Measurements from ENCODE around the gene LRPAP1. TPM values are rescaled to one million over a fixed set of nuclear protein-coding genes. Genes with fewer than 3 reads are reported as not detected.
"Not testable (repeated sequence)": the region's sequence is repeated elsewhere in the genome, so short reads cannot be mapped to it uniquely, and the experiment has no call there.

Gene LRPAP1
- total and polyA plus RNA-seq, 3 experiments from 2014 or later = 89.0 to 140 (median 94.9) TPM

GRCh38 chr4:3512279-3512678 is 19.9 kb downstream of the LRPAP1 start:
- peaks cover 20% of the 10 kb centered on the region for H3K36me3 ChIP-seq (ENCODE audit: insufficient read depth, low read length)
- H3K27me3 ChIP-seq (ENCODE audit: insufficient read depth, low read length, poor library complexity, severe bottlenecking) = no peaks in the 10 kb centered on the region
- H3K9me3 ChIP-seq (ENCODE audit: low read length) = no peaks in the 10 kb centered on the region
- no peaks in the 10 kb centered on the region for H3K27me3 Mint-ChIP-seq
- H3K4me3 ChIP-seq (ENCODE audit: low read length) = no peak overlapping the region
- H3K36me3 Mint-ChIP-seq = peaks cover 26 to 84% (median 39%) of the 10 kb centered on the region in 3 donors
- H3K9me3 Mint-ChIP-seq = peaks cover 0 to 2% (median 0%) of the 10 kb centered on the region in 5 donors
- peaks cover 4 to 5% (median 4%) of the 10 kb centered on the region in 3 donors for H3K4me1 Mint-ChIP-seq
- H3K27ac ChIP-seq (ENCODE audit: low read depth, low read length) = no peak overlapping the region
- CTCF ChIA-PET = no interaction called here
- no peak for DNase-seq
- no peak overlapping the region for H3K27ac Mint-ChIP-seq
- no peak overlapping the region for H3K4me3 Mint-ChIP-seq
- no peaks in the 10 kb centered on the region for H3K4me1 ChIP-seq (ENCODE audit: insufficient read depth, low read length)
- POLR2A ChIA-PET = no interaction called here

- H3K4me3 Mint-ChIP-seq; H3K4me1 Mint-ChIP-seq; POLR2A ChIA-PET; H3K4me1 ChIP-seq (ENCODE audit: insufficient read depth, low read length); H3K4me3 ChIP-seq (ENCODE audit: low read length); H3K27ac ChIP-seq (ENCODE audit: low read depth, low read length); CTCF ChIA-PET; H3K27me3 Mint-ChIP-seq; DNase-seq; H3K9me3 Mint-ChIP-seq; H3K9me3 ChIP-seq (ENCODE audit: low read length); H3K27ac Mint-ChIP-seq; H3K27me3 ChIP-seq (ENCODE audit: insufficient read depth, low read length, poor library complexity, severe bottlenecking): not testable (repeated sequence)
- peaks cover 20% of the 10 kb centered on the region for H3K36me3 ChIP-seq (ENCODE audit: insufficient read depth, low read length)
- H3K36me3 Mint-ChIP-seq = peaks cover 26 to 83% (median 40%) of the 10 kb centered on the region in 3 donors
Measured at GRCh38 chr4:3511601-3512000, 20.6 kb downstream of the LRPAP1 start.

- H3K36me3 ChIP-seq (ENCODE audit: insufficient read depth, low read length) = peaks cover 17% of the 10 kb centered on the region
- POLR2A ChIA-PET = no interaction called here
- no peak overlapping the region for H3K4me3 ChIP-seq (ENCODE audit: low read length)
- H3K27me3 ChIP-seq (ENCODE audit: insufficient read depth, low read length, poor library complexity, severe bottlenecking) = no peaks in the 10 kb centered on the region
- Mint-ChIP-seq H3K4me1 (peaks cover 4 to 5% (median 4%) of the 10 kb centered on the region in 3 donors), H3K27ac (no peak overlapping the region), H3K4me3 (no peak overlapping the region), H3K9me3 (peaks cover 0 to 2% (median 0%) of the 10 kb centered on the region in 5 donors), H3K36me3 (peaks cover 26 to 81% (median 41%) of the 10 kb centered on the region in 3 donors), H3K27me3 (no peaks in the 10 kb centered on the region)
- H3K9me3 ChIP-seq (ENCODE audit: low read length) = no peaks in the 10 kb centered on the region
- CTCF ChIA-PET = no interaction called here
- no peaks in the 10 kb centered on the region for H3K4me1 ChIP-seq (ENCODE audit: insufficient read depth, low read length)
- no peak overlapping the region for H3K27ac ChIP-seq (ENCODE audit: low read depth, low read length)
- no peak for DNase-seq
Measured at GRCh38 chr4:3511187-3511586, 21.0 kb downstream of the LRPAP1 start.

GRCh38 chr4:3510481-3510880 is 21.7 kb downstream of the LRPAP1 start:
- Histone ChIP-seq H3K4me1 (ENCODE audit: insufficient read depth, low read length) (no peaks in the 10 kb centered on the region), H3K36me3 (ENCODE audit: insufficient read depth, low read length) (peaks cover 14% of the 10 kb centered on the region), H3K27ac (ENCODE audit: low read depth, low read length) (no peak overlapping the region), H3K9me3 (ENCODE audit: low read length) (no peaks in the 10 kb centered on the region), H3K4me3 (ENCODE audit: low read length) (no peak overlapping the region), H3K27me3 (ENCODE audit: insufficient read depth, low read length, poor library complexity, severe bottlenecking) (no peaks in the 10 kb centered on the region)
- ChIA-PET POLR2A (no interaction called here), CTCF (no interaction called here)
- Mint-ChIP-seq H3K4me3 (no peak overlapping the region), H3K36me3 (peaks cover 26 to 79% (median 38%) of the 10 kb centered on the region in 3 donors), H3K27me3 (no peaks in the 10 kb centered on the region), H3K27ac (no peak overlapping the region), H3K9me3 (peaks cover 0 to 2% (median 0%) of the 10 kb centered on the region in 5 donors), H3K4me1 (peaks cover 4 to 5% (median 4%) of the 10 kb centered on the region in 3 donors)
- DNase-seq = no peak

DNA sequence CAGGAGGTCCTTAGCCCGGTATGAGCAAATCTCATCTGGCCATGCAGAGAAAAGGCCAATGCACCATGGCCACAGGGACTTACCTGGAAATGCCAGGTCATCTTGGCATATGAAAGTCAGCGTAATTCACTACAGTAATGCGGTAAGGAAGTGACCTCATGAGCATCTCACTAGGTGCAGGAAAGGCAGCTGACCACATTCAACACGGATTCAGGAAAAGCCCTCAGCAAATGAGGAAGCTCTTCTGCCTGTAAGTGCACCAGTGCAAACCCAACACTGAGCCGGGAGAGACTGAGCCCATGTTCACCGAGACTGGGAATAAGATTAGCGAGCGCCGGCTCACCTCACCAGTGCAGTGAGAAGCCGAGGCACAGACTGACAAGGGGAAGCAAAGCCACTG is 23.7 kb downstream of the LRPAP1 start:
- Mint-ChIP-seq H3K9me3 (peaks cover 0 to 2% (median 0%) of the 10 kb centered on the region in 5 donors), H3K27me3 (no peaks in the 10 kb centered on the region), H3K27ac (no peak overlapping the region), H3K4me1 (peaks cover 6 to 7% (median 7%) of the 10 kb centered on the region in 3 donors), H3K4me3 (no peak overlapping the region), H3K36me3 (peaks cover 21 to 77% (median 37%) of the 10 kb centered on the region in 3 donors)
- H3K9me3 ChIP-seq (ENCODE audit: low read length) = no peaks in the 10 kb centered on the region
- H3K27ac ChIP-seq (ENCODE audit: low read depth, low read length) = no peak overlapping the region
- H3K4me1 ChIP-seq (ENCODE audit: insufficient read depth, low read length) = no peaks in the 10 kb centered on the region
- ChIA-PET CTCF (no interaction called here), POLR2A (no interaction called here)
- peaks cover 14% of the 10 kb centered on the region for H3K36me3 ChIP-seq (ENCODE audit: insufficient read depth, low read length)
- H3K4me3 ChIP-seq (ENCODE audit: low read length) = no peak overlapping the region
- DNase-seq = no peak
- no peaks in the 10 kb centered on the region for H3K27me3 ChIP-seq (ENCODE audit: insufficient read depth, low read length, poor library complexity, severe bottlenecking)

DNA sequence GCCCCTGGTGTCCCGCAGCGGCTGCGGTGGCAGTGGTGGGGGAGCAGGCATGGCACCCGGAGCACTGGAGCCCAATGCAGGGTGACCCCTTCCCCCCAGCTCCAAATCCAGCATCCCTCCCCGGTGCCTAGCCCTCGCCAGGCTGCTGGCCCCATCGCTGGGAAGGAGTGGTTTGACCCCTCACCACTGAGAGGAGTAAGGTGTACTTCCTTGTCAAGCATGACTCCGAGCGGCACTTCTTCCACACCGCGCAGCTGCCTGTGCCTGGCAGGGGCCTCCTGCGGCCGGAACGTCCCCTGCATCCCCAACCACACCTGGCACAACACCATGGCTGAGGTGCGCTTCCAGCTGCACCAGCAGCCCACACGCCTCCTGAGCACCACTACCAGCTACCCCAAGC is 27.0 kb downstream of the LRPAP1 start:
- Histone ChIP-seq H3K4me3 (ENCODE audit: low read length) (no peak overlapping the region), H3K27ac (ENCODE audit: low read depth, low read length) (no peak overlapping the region), H3K27me3 (ENCODE audit: insufficient read depth, low read length, poor library complexity, severe bottlenecking) (no peaks in the 10 kb centered on the region), H3K36me3 (ENCODE audit: insufficient read depth, low read length) (peaks cover 5% of the 10 kb centered on the region), H3K9me3 (ENCODE audit: low read length) (no peaks in the 10 kb centered on the region), H3K4me1 (ENCODE audit: insufficient read depth, low read length) (no peaks in the 10 kb centered on the region)
- H3K4me3 Mint-ChIP-seq = no peak overlapping the region
- POLR2A ChIA-PET = no interaction called here
- no peaks in the 10 kb centered on the region for H3K27me3 Mint-ChIP-seq
- DNase-seq = no peak
- H3K36me3 Mint-ChIP-seq = peaks cover 8 to 62% (median 24%) of the 10 kb centered on the region in 3 donors
- CTCF ChIA-PET = interaction anchor here (1.4 to 1.5 kb wide), 2 partner anchors 8 to 25 kb away, joined by 3 to 4 read pairs; no protein-coding TSS in a partner anchor
- peaks cover 0 to 1% (median 0%) of the 10 kb centered on the region in 5 donors for H3K9me3 Mint-ChIP-seq
- peaks cover 9 to 15% (median 12%) of the 10 kb centered on the region in 3 donors for H3K4me1 Mint-ChIP-seq
- H3K27ac Mint-ChIP-seq = no peak overlapping the region

- no peak overlapping the region for H3K4me3 Mint-ChIP-seq
- H3K4me3 ChIP-seq (ENCODE audit: low read length) = no peak overlapping the region
- peaks cover 2 to 50% (median 13%) of the 10 kb centered on the region in 3 donors for H3K36me3 Mint-ChIP-seq
- peak overlapping the region in 2 of 8 donors; percentile 47 to 54 for H3K27ac Mint-ChIP-seq
- H3K27me3 Mint-ChIP-seq = no peaks in the 10 kb centered on the region
- H3K4me1 ChIP-seq (ENCODE audit: insufficient read depth, low read length) = no peaks in the 10 kb centered on the region
- peaks cover 1% of the 10 kb centered on the region for H3K36me3 ChIP-seq (ENCODE audit: insufficient read depth, low read length)
- H3K9me3 Mint-ChIP-seq = no peaks in the 10 kb centered on the region
- CTCF ChIA-PET = no interaction called here
- no peak for DNase-seq
- H3K4me1 Mint-ChIP-seq = peaks cover 7 to 15% (median 8%) of the 10 kb centered on the region in 3 donors
- H3K27me3 ChIP-seq (ENCODE audit: insufficient read depth, low read length, poor library complexity, severe bottlenecking) = no peaks in the 10 kb centered on the region
- H3K27ac ChIP-seq (ENCODE audit: low read depth, low read length) = no peak overlapping the region
- H3K9me3 ChIP-seq (ENCODE audit: low read length) = no peaks in the 10 kb centered on the region
- POLR2A ChIA-PET = no interaction called here
Measured at GRCh38 chr4:3502941-3503936, 29.0 kb downstream of the LRPAP1 start.

DNA sequence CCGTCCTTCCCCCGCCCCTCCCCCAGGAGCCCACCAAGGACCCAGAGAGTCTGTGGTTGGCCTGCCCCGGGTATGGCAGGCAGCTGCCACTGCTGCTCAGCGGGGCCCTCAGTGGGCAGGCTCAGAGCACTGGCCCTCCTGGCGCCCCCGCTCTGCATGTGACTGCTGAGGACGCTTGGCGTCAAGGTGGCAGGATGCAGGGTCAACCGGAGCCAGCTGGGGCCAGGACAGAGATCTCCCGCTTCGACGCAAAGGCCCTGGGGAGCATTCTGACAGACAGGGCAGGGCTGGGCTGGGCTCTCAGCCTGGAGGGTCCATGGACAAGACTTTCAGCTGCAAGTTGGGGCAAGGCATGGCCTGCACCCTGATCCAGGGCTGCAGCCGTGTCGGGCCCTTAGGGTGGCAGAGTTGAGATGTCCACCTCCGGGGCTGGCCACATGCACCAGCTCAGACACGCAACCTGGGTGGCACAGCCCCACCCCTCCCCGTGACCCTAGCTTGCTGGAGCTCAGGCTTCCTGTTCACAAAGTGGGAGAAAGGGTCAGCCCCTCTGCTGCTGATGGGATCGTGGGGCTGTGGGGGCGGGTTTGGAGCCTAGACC is 30.3 kb downstream of the LRPAP1 start:
- Histone ChIP-seq H3K9me3 (ENCODE audit: low read length) (no peaks in the 10 kb centered on the region), H3K36me3 (ENCODE audit: insufficient read depth, low read length) (no peaks in the 10 kb centered on the region), H3K27ac (ENCODE audit: low read depth, low read length) (no peak overlapping the region), H3K4me1 (ENCODE audit: insufficient read depth, low read length) (no peaks in the 10 kb centered on the region), H3K27me3 (ENCODE audit: insufficient read depth, low read length, poor library complexity, severe bottlenecking) (no peaks in the 10 kb centered on the region), H3K4me3 (ENCODE audit: low read length) (no peak overlapping the region)
- H3K4me1 Mint-ChIP-seq = peaks cover 4 to 11% (median 7%) of the 10 kb centered on the region in 3 donors
- H3K9me3 Mint-ChIP-seq = no peaks in the 10 kb centered on the region
- H3K36me3 Mint-ChIP-seq = peaks cover 0 to 38% (median 8%) of the 10 kb centered on the region in 3 donors
- no peak for DNase-seq
- peak overlapping the region in 1 of 7 donors; percentile 32 for H3K4me3 Mint-ChIP-seq
- no peak overlapping the region for H3K27ac Mint-ChIP-seq
- CTCF ChIA-PET = no interaction called here
- H3K27me3 Mint-ChIP-seq = peaks cover 2 to 3% of the 10 kb centered on the region in 2 donors
- POLR2A ChIA-PET = no interaction called here
